HCT116 (cell line): ENCODE measurements around the gene MAP4K4.

ENCODE experiments used
- YY1 ChIP-seq: IDR thresholded peaks from 2 replicates; pipeline ENCODE4 v1.6.1; 2011; ENCODE audit warnings: low read length, low read depth, moderate library complexity, mild to moderate bottlenecking; ENCODE audit not compliant: insufficient replicate concordance; ENCODE audit errors: extremely low read depth
- ZFX ChIP-seq: fragments of 450-650 bp; IDR thresholded peaks from 2 replicates; pipeline ENCODE4 v1.6.1; 2017

GRCh38 chr2:101781326-101781725 is 83.8 kb downstream of the MAP4K4 start:
- TF ChIP-seq YY1 (no peak), ZFX (no peak)
